ENCODE results near the gene RUSC1. TPM values are rescaled to one million over a fixed set of nuclear protein-coding genes. Genes with fewer than 3 reads are reported as not detected.
A peak's percentile ranks its signal among the peaks of the same experiment; 100 is the strongest.

Gene RUSC1
- total RNA-seq, 2 donors from 2014 or later, result 73.2 to 78.8 TPM

DNA sequence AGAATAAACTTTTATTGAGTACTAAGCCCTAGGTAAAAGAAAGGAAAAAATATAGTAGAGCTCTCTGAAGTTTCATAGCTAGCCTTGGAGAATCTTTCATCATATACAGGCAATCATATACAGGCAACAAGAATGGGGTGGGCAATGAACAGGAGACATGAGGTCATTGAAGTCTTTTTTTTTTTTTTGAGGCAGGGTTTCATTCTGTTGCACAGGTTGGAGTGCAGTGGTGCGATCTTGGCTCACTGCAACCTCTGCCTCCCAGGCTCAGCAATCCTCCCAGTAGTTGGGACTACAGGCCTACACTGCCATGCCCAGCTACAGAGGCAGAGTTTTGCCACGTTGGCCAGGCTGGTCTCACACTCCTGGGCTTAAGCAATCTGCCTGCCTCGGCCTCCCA lies 22.1 kb downstream of the RUSC1 start:
- DNase-seq (no peak), ATAC-seq (no peak)
- intact Hi-C loops (cut with DNase I, micrococcal nuclease), result no loop called here

DNA sequence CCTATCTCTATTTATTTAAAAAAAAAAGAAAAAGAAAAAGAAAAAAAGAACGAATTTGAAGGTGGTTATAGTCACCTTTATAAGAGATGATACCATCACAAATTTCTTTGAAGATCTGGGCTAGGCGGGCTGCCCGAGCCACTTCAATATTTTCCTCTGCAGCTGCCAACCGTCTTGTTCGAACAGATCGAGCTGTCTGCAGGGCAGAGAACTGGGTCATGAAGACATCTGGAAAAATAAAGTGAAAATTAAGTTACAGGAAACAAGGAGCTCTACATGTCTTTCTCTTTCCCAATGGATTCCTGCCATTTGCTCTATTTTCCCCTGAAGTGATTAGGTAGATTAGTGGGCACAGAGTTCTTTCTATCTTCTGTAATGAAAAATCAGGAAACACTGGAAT lies 31.9 kb downstream of the RUSC1 start:
- no peak for ATAC-seq
- no peak for DNase-seq
- intact Hi-C loops (cut with DNase I, micrococcal nuclease), result no loop called here

DNA sequence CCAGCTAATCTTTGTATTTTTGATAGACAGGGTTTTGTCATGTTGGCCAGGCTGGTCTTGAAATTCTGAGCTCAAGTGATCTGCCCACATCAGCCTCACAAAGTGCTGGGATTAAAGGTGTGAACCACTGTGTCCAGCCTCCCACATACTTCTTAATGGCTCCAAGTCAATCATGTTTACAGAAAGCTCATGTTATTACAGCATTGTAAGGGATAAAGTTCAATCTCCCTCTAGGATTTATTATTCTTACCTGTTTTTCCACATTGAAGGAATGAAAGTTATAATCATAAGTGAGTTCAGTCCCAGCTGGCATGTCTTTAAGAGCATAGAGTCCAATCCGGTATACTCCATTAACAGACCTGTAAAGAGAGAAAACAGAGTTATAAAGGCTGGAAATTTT lies 39.4 kb downstream of the RUSC1 start:
- ATAC-seq (peak; percentile 89), DNase-seq (no peak)
- intact Hi-C loops (cut with DNase I, micrococcal nuclease), result no loop called here

DNA sequence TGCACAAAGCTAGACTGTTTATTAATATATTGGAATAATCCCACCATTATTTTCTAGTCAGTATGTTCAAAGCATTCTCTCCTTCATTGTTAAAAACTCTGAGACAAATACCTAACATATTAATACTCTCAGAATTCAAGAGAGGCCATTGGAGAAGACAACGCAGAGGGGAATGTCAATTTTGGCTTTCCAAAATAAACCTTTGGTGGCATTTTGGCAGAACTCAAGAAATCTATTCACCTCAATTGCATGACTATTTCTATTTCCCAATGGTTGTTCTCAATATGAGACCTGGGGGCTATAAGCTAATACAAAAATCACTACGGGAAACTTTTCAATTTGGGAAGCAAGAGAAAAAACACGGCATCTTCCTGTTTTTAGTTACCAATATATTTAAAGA lies 58.5 kb downstream of the RUSC1 start:
- intact Hi-C loops (cut with DNase I, micrococcal nuclease), result no loop called here
- ATAC-seq, result no peak
- DNase-seq, result no peak

DNA sequence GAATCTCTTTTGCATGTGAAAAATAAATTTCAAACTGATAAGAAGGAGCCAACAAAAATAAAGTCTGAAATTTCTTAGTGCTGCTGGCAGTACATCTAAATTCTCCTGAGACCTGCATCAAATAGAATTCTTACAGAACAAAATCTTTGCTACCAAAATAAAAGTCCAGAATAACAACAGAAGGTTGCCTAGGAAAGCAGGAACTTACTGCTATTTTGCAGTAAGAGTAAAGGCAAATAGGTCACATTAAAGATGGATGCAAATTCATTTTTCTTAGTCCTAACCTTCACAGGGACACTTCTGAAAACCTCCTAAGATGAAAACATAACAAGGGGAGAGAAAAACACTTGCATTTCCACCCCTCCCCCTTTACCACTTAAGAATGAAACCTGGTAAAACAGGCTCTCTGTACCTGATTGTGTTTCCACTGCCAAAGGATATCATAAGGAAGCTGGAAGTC lies 59.0 kb downstream of the RUSC1 start:
- DNase-seq (no peak), ATAC-seq (no peak)

More for the DNA sequence above, 59.0 kb downstream of the RUSC1 start:
- intact Hi-C loops (cut with DNase I, micrococcal nuclease), result no loop called here

Small RNA genes within 50 kb of the gene (microRNA-seq; reads per million reads assigned to microRNA genes)
- gene MIR555, result 0 reads per million in 2 donors

Other genes starting within 250 kb of the RUSC1 start
- 10 to 100 TPM in 1 of 2 donors, 1 to 10 TPM in 1; 7.7 to 23.1 TPM for gene EFNA3, start 242.1 kb upstream of the RUSC1 start, total RNA-seq
- gene EFNA1, start 193.0 kb upstream of the RUSC1 start, total RNA-seq, result 100 to 1,000 TPM in 1 of 2 donors, 10 to 100 TPM in 1; 63.0 to 176 TPM
- gene SLC50A1, start 185.0 kb upstream of the RUSC1 start, total RNA-seq, result 100 to 1,000 TPM in 1 of 2 donors, 10 to 100 TPM in 1; 70.6 to 107 TPM
- 100 to 1,000 TPM in 1 of 2 donors, 10 to 100 TPM in 1; 93.9 to 131 TPM for gene DPM3, start 180.4 kb upstream of the RUSC1 start, total RNA-seq
- 100 to 1,000 TPM; 143 to 164 TPM for gene KRTCAP2, start 147.6 kb upstream of the RUSC1 start, total RNA-seq
- gene TRIM46, start 147.0 kb upstream of the RUSC1 start, total RNA-seq, result under 1 TPM; 0.28 to 0.52 TPM
- gene THBS3, start 113.0 kb upstream of the RUSC1 start, total RNA-seq, result 10 to 100 TPM; 20.0 to 20.9 TPM
- gene MTX1, start 112.2 kb upstream of the RUSC1 start, total RNA-seq, result 10 to 100 TPM; 36.3 to 46.4 TPM
- gene ENTREP3, start 65.4 kb upstream of the RUSC1 start, total RNA-seq, result 10 to 100 TPM; 19.9 to 21.7 TPM
- 10 to 100 TPM; 43.1 to 53.2 TPM for gene SCAMP3, start 58.5 kb upstream of the RUSC1 start, total RNA-seq
- gene CLK2, start 47.4 kb upstream of the RUSC1 start, total RNA-seq, result 10 to 100 TPM; 34.3 to 41.0 TPM
- 10 to 100 TPM; 11.2 to 21.5 TPM for gene HCN3, start 43.4 kb upstream of the RUSC1 start, total RNA-seq
- 1 to 10 TPM; 1.0 to 1.9 TPM for gene PKLR, start 19.5 kb upstream of the RUSC1 start, total RNA-seq
- gene FDPS, start 12.0 kb upstream of the RUSC1 start, total RNA-seq, result 100 to 1,000 TPM; 192 to 375 TPM
- gene ASH1L, start 241.9 kb downstream of the RUSC1 start, total RNA-seq, result 10 to 100 TPM; 50.4 to 53.9 TPM

Data from left colon (tissue), 2 donors.